GM18505 (cell line): Measurements from ENCODE around the gene APRT.
"Not testable (repeated sequence)": the region's sequence is repeated elsewhere in the genome, so short reads cannot be mapped to it uniquely, and the experiment has no call there.

Experiments used
- ATAC-seq: cut with Tn5 transposase; IDR thresholded peaks from one replicate; pipeline ENCODE4 v1.9.1; 2021; ENCODE audit not compliant: unreplicated experiment
- POLR2A ChIP-seq: IDR thresholded peaks from 4 replicates; pipeline ENCODE4 v1.6.1; 2011; ENCODE audit warnings: borderline replicate concordance; ENCODE audit not compliant: insufficient read depth, insufficient read length; ENCODE audit errors: extremely low read depth

Gene APRT

GRCh38 chr16:88775825-88776224 lies 35.9 kb downstream of the APRT start:
- ATAC-seq, result no peak
- TF ChIP-seq POLR2A, result no peak

DNA sequence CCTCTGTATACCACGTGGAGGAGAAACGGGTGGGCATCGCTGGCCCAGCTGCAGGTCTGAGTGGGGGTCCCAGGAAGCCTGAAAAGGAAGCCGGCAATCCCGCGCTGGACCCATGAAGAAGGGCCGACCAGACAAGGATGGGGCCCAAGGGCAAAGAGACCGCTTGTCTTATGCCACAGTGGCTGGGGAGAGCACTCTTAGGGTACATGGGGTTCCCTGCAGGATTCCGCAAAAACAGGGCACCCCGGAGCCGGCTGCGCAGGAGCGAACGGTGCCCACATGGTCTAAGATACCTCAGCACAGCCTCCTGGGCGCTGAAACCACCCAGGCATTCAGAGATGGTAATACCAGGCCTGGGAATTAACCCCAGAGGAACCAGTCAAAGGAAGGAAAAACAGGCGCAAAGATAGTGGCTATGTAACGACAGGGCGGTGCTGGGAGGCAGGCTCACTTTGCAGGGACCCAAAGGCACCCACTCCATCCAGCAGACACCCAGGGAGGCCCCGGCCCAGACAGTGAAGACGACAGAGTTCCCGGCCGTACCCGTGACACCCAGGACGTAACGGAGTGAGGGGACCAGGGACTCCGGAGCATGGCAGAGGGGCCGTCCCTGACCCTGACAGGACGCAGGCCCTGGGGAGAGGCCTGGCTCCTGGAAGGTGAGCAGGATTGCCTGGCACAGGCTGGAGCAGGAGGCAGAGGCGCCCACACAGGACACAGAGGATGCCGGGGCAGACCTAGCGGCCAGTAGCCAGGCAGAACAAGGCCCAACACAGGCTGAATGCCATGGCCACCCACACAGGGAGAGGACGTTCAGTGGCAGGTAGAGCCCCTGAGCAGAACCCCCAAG lies 37.0 kb downstream of the APRT start:
- TF ChIP-seq POLR2A, result no peak
- no peak for ATAC-seq

DNA sequence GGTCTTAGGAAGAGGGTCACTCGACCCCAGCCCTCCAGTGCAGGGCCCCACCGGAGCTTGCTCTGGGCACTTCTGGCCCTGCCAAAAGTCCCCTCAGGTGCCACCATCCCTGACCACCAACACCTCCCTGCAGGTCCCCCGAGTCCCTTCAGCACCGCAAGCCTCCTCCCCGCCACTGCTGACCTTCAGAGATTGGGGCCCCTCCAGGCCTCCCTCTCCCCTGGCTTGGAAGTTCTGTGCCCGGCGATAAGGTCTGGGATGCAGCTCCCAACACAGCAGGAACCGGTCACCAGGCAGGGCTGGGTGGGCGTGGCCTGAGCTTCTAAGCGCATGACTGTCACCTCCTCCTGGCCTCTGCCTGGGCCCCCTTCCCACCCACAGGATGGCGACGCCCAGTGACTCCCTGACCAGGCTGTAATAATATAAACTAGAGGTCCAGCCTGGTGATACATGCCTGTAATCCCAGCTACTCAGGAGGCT lies 37.9 kb downstream of the APRT start:
- ATAC-seq, result no peak
- no peak for TF ChIP-seq POLR2A

- ATAC-seq, result no peak
- TF ChIP-seq POLR2A, result no peak
Measured at GRCh38 chr16:88772871-88773811, 38.6 kb downstream of the APRT start.

DNA sequence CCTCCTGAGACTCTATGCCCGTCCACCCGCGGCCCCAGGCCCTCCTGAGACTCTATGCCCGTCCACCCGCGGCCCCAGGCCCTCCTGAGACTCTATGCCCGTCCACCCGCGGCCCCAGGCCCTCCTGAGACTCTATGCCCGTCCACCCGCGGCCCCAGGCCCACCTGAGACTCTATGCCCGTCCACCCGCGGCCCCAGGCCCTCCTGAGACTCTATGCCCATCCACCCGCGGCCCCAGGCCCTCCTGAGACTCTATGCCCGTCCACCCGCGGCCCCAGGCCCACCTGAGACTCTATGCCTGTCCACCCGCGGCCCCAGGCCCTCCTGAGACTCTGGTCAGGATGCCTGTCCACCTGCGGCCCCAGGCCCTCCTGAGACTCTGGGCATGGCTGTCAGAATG lies 39.9 kb downstream of the APRT start:
- ATAC-seq, result not testable (repeated sequence)

DNA sequence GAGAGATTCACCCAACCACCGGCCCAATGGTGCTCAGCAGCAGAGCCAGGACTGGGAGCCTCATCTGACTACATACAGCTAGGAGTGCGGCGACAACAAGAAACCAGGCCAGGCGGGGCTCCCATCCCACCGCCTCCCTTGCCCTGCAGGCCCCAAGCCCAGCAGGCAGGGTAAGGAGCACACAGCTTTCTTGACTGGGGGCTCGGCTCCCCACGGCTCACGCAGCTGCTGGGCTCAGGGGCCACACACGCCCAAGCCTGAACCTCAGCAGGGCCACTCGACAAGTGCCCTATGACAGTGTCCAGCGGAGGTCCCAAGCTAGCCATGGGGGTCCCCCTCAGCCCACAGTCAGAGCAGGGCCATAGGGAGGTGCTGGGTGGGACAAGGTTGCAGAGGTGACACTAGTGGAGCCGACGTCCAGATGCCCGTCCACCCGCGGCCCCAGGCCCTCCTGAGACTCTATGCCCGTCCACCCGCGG lies 40.4 kb downstream of the APRT start:
- no peak for TF ChIP-seq POLR2A
- ATAC-seq, result no peak

GRCh38 chr16:88770461-88771293 lies 41.1 kb downstream of the APRT start:
- ATAC-seq, result no peak
- no peak for TF ChIP-seq POLR2A

DNA sequence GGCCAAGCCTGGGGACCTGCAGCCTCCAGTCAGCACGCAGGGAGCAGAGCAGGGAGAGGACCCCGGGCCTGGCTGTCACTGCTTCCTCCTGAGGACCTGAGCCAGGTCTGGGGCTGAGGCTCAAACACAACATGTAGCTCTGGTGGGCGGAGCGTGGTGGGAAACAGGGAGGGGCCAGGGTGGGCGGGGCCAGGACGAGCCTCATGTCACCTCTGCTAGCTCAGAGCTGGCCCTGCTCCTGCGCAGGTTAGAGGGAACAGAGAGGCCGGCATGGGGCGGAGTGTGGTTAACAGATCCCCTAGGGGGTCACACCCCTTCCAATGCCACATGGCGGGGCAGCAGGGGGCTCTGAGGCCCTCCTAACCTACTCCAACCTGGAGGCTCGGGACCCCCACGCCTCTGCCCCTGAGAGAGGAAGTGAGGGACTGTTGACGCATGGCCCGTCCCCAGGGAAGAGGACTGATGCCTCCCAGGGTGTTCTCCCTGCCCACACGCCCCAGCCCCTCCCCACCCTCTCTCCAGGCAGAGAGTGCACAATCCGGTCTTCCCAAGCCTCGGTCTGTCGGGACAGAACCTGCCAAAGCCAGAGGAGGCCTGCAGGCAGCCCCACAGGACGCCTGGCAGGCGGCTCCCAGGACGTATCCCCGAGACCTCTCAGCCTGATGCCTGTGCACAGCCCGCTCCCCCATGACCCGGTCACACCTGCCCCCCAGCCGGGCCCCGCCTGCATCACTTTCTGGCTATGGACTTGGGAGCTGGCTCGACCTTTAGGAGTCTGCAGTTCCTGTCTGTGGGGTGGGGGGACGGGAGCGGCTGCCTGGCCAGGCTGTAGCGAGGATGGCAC lies 41.9 kb downstream of the APRT start:
- no peak for ATAC-seq
- TF ChIP-seq POLR2A, result no peak

DNA sequence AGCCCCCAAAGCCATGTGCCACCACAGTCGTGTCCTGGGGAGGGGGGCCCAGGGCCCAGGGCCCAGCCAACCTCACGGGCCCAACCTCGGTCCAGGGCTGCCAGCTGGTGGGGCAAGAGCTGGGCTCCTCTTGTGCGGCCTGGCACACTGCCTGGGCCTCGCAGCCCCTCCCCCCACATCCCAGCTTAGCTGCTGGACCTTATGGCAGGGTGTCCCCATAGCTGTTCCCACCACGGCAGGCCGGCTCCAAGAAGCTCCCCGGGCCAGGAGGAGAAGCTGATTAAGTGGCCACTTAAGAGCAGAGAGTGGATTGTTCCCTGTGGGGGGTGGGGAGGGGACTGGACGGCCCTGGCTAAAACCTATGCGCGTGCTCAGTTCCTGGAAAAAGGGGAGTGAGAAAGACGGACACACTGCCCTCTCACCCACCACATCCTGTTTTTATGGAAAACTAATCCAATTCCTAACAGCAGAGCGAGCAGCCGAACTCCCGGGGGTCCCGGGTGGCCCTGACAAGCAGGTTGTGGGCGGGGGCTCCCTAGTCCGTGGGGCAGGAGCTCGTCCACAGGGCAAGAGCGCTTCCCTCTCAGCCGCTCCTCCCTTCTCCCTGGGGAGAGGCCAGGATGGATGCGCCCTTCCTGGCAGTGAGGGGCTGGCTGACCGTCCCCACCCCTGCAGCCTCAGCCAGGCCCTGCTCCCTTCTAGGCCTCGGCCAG lies 43.5 kb downstream of the APRT start:
- no peak for TF ChIP-seq POLR2A

DNA sequence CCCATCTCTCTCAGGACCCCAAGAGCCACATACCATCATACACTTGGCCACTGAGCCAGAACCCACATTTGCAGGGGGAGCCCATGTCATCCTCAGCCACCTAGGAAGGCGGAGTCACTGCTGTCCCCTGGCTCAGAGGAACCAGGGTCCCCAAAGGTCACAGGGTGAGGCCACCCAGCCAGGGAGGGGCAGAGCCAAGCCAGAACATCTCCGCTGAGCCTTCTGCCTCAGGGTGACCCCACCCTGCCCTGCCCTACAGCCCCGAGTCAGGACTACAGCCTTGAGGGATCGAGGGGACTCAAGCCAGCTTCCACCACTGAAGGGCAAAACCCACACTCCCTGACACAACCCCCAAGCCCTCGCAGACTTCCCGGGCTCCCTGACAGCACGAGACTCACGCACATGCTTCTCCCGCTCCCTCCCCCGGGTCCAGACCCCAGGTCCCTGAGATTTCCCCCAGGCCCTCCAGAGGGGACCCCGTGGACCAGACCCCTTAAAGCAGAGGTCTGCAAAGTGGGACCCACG lies 44.1 kb downstream of the APRT start:
- TF ChIP-seq POLR2A, result no peak
- ATAC-seq, result no peak

More for the DNA sequence above, 43.5 kb downstream of the APRT start:
- ATAC-seq, result no peak

GRCh38 chr16:88766975-88767374 lies 44.8 kb downstream of the APRT start:
- TF ChIP-seq POLR2A, result no peak
- ATAC-seq, result no peak

GRCh38 chr16:88764913-88765349 lies 46.8 kb downstream of the APRT start:
- no peak for ATAC-seq
- TF ChIP-seq POLR2A, result no peak

DNA sequence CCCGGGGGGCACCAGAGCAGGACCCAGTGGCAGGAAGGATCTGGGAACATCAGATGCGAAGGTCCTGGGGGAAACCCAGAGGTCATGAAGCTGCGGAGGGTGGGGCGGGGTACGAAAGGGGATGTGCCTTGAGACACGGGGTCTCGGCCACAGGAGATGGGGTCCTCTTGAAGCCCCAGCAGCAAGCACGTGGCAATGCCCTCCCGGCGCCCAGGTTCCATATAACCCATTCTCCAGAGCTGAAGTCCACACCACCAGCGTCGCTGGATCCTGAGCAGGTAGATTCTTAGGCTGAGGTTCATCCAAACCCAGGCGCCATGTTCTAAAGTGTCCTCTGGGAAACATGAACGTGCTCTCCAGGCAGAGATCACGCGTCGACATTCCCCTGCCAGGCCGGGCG lies 47.6 kb downstream of the APRT start:
- no peak for TF ChIP-seq POLR2A
- no peak for ATAC-seq
